GM21723 (cell line): ENCODE results near the gene STOM.

Source experiments
- ATAC-seq: cut with Tn5 transposase; IDR thresholded peaks from one replicate; pipeline ENCODE4 v1.9.1; 2021; ENCODE audit warnings: mild to moderate bottlenecking, moderate library complexity; ENCODE audit not compliant: unreplicated experiment

Gene STOM

DNA sequence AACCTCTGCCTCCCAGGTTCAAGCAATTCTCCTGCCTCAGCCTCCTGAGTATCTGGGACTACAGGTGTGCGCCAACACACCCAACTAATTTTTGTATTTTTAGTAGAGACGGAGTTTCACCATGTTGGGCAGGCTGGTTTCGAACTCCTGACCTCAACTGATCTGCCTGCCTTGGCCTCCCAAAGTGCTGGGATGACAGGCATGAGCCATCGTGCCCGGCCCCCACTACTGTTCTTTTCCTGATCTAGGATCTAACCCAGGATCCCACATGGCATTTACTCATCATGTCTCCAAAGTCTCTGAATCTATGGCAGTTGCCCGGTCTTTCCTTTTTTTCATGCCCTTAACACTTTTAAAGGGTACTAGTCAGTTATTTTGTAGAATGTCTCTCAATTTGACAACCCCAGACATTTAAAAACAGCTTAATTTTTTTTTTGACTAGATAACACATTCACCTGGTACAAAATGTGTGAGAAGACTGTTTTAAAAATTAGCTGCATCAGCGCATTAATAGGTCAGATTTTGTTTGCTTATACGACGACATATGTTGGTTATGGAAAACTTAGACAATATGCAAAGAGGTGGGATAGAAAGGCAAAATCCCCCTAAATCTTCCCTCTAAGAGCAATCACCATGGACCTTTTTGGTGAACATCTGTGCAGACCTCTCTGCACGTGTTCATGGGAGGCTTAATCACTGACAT, 46.5 kb downstream of the STOM start:
- no peak for ATAC-seq

DNA sequence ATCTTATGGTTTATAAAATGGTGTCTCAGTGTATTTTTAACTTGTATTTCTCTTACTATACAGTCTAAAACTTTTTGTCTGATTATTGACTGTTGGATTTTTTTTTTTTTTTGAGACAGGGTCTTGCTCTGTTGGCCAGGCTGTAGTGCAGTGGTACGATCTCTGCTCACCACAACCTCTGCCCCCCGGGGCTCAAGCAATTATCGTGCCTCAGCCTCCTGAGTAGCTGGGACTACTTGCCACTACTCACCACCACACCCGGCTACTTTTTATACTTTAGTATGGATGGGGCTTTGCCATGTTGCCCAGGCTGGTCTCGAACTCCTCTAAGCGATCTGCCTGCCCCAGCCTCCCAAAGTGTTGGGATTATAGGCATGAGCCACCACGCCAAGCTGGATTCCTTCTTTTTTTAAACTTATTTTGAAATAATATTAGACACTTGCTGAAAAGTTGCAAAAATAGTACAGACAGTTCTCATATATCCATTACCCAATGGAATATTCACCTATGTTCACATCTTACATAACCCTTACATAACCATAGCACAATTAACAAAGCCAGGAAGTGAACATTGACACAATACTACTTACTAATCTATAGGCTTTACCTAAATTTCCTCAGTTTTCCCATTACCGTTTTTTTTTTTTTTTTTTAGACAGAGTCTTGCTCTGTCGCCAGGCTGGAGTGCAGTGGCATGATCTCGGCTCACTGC, 47.2 kb downstream of the STOM start:
- no peak for ATAC-seq

DNA sequence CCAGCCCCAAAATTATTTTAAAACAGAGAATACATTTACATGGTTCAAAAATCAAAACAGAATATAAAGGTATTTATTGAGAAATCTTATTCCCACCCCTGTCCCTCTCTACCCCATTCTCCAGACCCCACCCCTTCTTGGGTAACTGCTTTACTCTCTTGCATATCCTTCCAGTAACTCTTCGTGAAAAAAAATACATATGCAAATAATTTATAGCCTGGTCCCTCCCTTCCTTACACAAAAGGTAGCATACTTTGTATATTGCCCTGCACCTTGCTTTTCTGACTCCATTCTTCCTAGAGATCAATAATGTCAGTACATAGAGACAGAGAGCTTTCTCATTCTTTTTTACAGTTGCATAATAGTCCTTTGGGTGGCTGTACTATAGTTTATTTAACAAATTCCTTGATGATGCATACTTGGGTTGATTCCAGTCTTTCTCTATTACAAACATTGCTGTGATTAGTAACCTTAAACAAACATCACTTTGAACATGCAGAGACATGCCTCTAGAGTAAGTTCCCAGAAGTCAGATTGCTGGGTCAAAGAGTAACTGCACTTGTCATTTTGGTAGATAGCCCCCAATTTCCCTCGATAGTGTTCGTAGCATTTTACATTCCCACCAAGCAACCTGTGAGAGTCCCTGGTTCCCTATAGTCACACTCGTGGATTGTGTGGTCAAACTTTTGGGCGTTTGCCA, 47.9 kb downstream of the STOM start:
- no peak for ATAC-seq

DNA sequence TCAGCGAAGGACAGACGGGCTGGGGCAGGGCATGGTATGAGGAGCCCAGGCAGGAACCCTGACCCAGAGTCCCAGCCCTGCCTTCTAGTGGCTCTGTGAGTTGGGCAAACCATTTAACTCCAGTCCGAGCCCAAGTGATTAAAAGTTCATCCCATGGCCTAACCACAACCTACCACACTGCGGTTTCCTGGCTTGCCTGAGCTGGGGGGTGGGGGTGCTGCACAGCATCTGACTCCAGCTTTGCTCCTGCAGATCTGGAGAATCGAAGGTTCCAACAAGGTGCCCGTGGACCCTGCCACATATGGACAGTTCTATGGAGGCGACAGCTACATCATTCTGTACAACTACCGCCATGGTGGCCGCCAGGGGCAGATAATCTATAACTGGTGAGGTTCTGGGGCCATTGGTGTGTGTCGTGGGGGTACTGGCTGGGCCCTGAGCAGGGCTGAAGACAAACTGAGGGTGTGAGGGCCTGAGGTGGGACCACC, 49.0 kb downstream of the STOM start:
- ATAC-seq = no peak

DNA sequence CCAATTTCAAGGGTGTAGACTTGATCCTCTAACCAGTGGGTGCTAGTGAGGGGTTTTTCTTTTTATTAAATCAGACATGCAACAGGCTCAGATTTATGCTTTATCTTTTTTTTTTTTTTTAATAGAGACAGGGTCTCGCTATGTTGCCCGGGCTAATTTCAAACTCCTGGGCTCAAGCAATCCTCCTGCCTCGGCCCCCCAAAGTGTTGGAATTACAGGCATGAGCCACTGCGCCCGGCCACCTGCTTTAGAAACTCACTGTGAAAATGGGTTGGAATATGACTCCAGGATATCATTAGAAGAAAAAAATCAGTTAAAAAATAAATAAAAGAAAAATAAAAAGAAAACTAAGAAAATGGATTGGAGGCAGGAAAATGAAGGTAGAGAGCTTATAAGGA, 50.7 kb downstream of the STOM start:
- no peak for ATAC-seq

DNA sequence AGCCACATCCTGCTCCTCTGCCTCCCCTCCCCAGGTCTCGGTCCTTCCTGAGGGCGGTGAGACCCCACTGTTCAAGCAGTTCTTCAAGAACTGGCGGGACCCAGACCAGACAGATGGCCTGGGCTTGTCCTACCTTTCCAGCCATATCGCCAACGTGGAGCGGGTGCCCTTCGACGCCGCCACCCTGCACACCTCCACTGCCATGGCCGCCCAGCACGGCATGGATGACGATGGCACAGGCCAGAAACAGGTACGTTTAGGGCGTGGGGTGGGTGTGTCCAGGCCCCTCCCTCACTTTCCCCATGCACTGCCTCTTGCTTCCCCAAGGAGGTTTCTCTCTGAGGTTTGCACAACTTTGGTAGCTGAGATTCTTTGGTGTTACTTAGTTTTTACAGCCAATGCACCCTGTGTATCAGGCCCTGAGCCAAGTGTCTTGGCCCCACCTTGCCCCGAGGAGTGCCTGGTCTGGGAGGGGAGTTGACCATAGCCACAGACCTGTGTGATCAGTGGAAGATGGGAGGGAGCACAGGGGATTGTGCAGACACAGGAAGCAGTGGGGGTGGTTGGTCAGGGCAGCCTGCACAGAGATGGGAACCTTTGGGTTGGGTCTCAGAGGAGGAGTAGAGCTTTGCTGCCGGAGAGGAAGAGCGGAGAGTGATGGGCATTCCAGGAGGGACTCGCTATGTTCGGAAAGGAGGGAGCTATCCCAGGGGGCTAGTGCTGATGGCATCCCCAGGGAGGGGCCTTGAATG, 51.2 kb downstream of the STOM start:
- ATAC-seq = no peak

DNA sequence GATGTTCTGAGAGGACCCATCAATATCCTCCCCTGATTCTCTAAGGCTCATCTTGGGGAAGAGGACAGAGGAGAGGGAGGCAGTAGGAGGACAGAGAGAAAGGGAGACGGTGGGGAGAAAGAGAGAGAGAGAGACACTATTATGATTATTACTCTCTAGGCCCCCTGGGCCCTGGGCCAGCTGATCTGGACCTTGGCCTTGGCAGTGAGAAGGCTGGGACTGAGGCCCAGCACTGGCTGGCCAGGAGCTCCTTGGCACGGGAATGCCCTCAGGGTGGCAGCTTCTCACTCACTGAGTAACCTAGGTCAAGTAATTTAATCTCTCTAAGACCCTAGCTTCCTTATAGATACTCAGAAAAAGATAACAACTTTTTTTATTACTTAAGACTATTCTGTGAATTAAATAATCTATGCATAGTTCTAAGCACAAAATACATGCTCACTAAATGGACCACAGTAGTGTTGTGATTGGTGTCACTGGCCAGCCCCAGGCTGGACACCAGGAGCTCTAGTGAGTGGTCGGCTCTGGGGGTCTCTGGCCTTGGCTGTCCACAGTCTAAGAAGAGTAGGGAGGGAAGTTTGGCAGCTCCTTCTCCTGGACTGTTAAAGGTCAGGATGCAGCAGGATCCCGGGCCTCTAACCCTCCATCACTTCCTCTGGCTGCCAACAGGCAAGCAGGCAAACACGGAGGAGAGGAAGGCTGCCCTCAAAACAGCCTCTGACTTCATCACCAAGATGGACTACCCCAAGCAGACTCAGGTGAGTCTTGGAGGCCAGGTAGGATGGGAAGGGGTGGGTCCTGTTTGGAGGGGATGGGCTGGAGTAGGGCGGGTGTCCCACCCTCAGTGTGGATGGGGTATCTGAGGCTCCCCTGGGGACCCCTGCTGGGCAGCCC, 52.1 kb downstream of the STOM start:
- ATAC-seq = no peak

DNA sequence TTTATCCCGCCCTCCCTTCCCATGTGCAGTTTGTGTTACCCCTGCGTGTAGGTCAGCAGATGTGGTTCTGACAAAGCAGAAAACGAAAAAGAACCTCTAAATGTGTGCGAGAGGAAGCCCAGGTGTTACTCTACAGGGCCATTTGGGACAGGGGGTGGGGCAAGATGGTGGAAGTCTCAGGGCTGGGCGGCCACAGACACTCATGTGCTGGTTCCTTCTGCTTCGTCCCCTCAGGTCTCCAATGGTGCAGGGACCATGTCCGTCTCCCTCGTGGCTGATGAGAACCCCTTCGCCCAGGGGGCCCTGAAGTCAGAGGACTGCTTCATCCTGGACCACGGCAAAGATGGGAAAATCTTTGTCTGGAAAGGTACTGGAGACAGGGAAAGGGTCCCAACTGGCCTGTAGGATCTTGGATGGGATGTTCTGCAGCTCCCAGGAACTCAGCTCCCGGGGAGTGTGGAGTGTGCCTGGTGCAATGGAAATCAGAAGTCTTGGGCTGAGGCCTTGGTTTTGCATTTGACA, 53.1 kb downstream of the STOM start:
- ATAC-seq = no peak

DNA sequence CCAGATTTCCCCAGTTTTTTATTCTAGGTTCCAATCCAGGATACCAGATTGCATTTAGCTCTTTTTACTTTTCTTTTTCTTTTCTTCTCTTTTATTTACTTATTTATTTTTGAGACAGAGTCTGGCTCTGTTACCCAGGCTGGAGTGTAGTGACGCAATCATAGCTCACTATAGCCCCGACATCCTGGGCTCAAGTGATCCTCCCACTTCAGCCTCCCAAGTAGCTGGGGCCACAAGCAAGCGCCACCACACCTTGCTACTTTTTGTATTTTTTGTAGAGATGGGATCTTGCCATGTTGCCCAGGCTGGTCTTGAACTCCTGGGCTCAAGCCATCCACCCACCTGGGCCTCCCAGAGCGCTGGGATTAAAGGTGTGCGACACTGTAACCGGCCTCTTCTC, 53.7 kb downstream of the STOM start:
- ATAC-seq = no peak

DNA sequence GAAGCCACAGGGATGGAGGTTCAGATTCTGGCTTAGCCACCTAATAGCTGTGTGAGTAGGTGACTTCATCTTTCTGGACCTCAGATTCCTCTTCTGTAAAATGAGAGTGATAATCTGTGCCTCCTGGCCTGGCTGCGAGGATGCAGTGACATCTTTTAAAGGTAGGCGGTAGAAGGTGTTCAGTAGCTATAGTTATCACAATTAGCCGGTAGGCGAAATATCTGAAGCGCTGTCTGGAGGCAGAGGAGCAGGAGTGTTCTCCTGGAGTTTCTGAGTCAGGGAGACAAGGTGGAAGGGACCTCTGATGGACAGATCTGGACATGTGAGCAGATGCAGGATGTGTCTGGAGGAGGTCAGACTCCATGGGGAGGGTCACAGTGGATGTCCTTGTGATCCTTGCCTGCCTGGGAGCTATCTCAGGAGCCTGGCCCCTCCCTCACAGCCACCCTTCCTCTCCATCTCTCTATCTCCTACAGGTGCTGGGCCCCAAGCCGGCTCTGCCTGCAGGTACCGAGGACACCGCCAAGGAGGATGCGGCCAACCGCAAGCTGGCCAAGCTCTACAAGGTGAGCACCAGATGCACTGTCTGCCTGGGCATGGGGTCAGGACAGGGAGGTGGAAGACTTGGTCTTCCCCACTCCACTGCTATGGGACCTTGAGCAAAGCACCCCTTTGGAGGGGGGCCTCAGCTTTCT, 56.4 kb downstream of the STOM start:
- ATAC-seq = no peak

DNA sequence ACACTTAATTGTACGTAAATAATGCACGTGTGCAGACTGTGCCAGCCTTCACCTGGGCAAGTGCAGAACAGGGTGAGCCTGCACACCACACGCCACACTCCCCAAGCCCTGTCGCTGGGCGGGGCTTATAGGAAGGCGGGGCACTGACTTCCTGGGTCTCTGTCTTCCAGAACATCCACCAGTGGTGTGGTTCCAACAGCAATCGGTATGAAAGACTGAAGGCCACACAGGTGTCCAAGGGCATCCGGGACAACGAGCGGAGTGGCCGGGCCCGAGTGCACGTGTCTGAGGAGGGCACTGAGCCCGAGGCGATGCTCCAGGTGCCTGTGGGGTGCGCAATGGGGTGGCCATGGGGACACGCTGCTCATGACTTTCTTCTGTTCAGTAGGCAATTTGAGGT, 57.9 kb downstream of the STOM start:
- no peak for ATAC-seq

DNA sequence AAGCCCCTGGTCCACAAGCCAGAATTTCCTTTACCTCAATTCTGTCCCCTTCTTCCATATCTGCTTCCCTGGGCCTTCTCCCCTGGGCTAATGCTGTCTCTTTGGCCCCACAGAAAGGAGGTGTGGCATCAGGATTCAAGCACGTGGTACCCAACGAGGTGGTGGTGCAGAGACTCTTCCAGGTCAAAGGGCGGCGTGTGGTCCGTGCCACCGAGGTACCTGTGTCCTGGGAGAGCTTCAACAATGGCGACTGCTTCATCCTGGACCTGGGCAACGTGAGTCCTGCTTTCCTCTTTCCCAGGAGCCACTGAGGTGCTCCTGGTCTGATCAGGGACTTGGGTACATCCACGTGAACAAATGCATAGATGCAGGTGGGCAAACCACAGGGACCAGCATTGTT, 59.5 kb downstream of the STOM start:
- no peak for ATAC-seq

DNA sequence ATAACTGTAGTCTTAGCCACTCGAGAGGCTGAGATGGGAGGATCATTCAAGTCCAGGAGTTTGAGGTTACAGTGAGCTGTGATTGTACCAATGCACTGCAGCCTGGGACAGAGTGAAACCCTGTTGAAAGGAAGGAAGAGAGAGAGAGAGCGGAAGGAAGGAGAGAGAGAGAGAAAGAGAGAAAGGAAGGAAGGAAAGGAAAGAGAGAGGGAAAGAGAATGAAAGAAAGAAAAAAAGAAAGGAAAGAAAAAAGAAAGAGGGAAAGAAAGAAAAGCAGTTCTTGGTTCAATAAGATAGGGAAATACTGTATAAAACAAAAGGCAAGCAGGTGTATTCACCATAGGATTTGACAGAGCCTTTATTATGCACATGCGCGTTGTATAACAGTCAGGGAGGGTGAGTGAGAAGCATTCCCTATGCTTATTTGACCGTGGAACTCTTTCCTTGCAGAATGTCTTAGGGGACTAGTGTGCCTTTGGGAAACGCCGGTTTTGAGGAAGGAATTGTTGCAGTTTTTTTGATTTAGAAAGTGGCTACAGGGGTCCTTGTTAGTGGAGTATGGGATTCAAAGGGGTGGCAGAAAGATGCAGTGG, 60.1 kb downstream of the STOM start:
- no peak for ATAC-seq

DNA sequence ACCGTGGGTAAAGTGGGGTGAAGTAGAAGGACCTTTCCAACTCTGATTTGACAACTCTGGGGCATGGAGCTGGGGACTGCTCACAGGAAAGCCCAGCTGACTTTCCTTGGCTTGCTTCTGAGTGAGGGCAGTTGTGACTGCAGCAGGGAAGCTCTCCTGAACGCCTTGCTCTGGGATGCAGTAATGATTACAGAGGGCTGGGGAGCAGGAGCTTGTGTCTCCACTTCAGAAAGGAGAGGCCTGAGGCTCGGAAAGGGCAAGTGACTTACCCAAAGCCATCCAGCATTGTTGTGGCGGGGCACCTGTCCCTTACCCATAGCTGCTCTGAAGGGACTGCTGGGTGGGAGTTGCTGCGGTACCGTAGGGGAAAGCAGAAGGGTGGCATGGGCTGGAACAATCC, 60.9 kb downstream of the STOM start:
- no peak for ATAC-seq

DNA sequence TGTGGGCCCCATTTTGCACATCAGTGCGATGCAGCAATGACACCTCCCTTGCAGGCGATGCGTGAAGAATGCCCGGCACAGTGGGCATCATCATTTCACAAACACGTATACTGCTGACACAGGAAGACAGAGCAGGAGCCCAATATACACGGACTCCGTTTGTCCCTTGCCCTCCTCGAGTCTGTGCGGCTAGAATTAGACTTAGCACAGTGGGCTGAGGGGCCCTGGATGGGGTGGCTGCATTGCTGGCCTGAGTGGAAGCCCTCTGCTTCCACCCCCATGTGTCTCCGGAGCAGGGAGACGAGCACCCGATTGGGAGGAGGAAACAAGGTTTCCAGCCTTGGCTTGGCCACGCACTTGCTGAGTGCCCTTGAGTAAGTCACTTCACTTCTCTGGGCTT, 61.3 kb downstream of the STOM start:
- no peak for ATAC-seq

DNA sequence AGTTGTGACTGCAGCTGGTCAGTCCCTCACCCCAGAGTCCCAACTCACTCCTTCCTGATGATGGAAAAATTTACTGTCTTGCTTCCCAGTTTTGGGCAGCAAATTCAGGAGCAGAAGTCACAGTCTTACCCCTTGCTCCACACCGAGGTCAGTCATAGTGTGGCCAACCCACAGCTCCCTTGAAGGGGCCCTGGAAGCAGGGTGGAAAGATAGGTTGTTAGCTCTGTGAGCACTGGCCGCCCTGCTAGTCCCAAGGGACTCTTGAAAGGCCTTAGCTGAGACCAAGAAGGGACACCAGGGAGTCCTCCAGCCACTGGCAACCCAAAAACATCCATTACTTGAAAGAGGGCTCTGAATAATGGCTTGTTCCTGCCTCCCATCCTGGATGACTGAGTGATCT, 62.1 kb downstream of the STOM start:
- no peak for ATAC-seq

DNA sequence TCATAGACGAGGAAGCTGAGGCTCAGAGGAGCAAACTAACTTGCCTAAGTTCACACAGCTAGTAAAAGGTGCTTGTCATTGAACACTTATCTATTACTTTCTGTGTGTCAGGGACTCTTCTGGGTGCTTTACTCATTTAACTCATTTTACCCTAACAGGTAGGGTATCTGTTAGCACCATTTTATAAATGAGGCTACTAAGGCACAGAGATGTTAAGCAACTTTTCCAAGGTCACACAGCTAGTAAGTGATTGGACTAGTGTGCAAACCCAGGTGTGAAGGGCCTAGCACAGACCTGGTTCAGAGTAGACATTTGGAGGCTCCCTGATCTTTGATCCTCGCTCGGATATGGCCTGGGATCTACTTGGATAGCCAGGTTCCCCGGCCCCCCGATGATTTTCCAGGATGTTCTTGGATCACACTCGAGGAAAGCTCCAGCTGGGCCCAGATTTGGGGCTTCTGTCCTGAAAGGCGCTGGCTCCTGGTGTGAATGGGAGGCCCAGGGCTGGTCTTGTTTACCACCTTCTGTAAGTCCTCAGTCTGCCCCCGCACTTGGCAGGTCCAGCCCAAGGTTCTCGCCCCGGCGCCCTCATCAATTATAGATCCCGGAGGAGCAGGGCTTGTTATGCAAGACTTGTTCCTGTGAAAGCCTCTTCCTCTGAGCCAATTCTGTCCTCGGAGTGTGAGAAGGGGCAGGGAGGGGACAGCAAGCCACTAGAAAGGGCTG, 64.6 kb downstream of the STOM start:
- ATAC-seq = no peak

DNA sequence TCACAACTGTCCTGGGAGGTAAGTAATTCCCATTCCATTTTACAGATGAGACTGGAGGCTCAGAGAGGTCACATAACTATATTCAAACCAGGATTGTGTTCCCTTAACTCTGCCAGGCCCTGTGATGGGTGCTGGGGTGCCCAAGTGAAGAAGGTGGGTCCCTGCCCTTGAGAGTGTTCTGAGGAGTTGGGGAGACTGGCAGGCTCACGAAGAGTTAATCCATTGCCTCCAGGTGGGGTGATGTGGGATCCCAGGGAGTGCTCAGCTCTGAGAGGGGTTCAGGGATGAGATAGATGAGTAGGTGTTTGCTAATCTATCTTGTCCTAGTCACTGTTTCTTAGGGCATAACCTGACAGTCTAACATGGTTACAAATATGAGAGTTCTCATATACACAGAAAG, 65.3 kb downstream of the STOM start:
- no peak for ATAC-seq
